ENCODE data around the gene EHD3.

Gene EHD3

GRCh38 chr2:31314761-31315160, 80.8 kb downstream of the EHD3 start:
- H3K4me3 ChIP-seq (ENCODE audit: low read length) = no peak overlapping the region
- no peaks in the 10 kb centered on the region for H3K27me3 ChIP-seq (replicated peaks; ENCODE audit: insufficient read depth, low read length)
- H3F3A ChIP-seq (ENCODE audit: insufficient read depth, low read length) = peaks cover 5% of the 10 kb centered on the region; the same call in 1 of the 2 replicates
- no peak for DNase-seq
- H3K27ac ChIP-seq (ENCODE audit: low read length) = no peak overlapping the region
- no peak overlapping the region for H3K4me2 ChIP-seq (ENCODE audit: low read depth, low read length)
- H3K36me3 ChIP-seq (replicated peaks; ENCODE audit: insufficient read depth, low read length) = no peaks in the 10 kb centered on the region
- H4K20me1 ChIP-seq (ENCODE audit: insufficient read depth, low read length) = no peaks in the 10 kb centered on the region
- H3K9ac ChIP-seq (ENCODE audit: low read length) = no peak overlapping the region
- H3K4me1 ChIP-seq (ENCODE audit: low read length) = peaks cover 18% of the 10 kb centered on the region
- no peaks in the 10 kb centered on the region for H3K9me2 ChIP-seq (replicated peaks; ENCODE audit: insufficient read depth, low read length)
- no peaks in the 10 kb centered on the region for H3K79me2 ChIP-seq (ENCODE audit: low read length)
- no peak overlapping the region for H2AFZ ChIP-seq (ENCODE audit: low read length)
- no peak for TF ChIP-seq CTCF (IDR thresholded peaks at IDR 0.05; ENCODE audit: low read length)
- TF ChIP-seq EZH2phosphoT487 (IDR thresholded peaks at IDR 0.05; ENCODE audit: low read length) = no peak
- TF ChIP-seq EZH2 (optimal IDR thresholded peaks at IDR 0.05; ENCODE audit: low read depth, low read length) = no peak
- H3K9me3 ChIP-seq (replicated peaks; ENCODE audit: insufficient read depth, low read length) = no peaks in the 10 kb centered on the region

GRCh38 chr2:31317396-31317795, 83.4 kb downstream of the EHD3 start:
- no peak overlapping the region for H3K4me3 ChIP-seq (ENCODE audit: low read length)
- H3K9ac ChIP-seq (ENCODE audit: low read length) = no peak overlapping the region
- no peak overlapping the region for H3K27ac ChIP-seq (ENCODE audit: low read length)
- no peaks in the 10 kb centered on the region for H3K36me3 ChIP-seq (replicated peaks; ENCODE audit: insufficient read depth, low read length)
- no peaks in the 10 kb centered on the region for H3K27me3 ChIP-seq (replicated peaks; ENCODE audit: insufficient read depth, low read length)
- H2AFZ ChIP-seq (ENCODE audit: low read length) = no peak overlapping the region
- TF ChIP-seq EZH2phosphoT487 (IDR thresholded peaks at IDR 0.05; ENCODE audit: low read length) (no peak), CTCF (IDR thresholded peaks at IDR 0.05; ENCODE audit: low read length) (no peak), EZH2 (optimal IDR thresholded peaks at IDR 0.05; ENCODE audit: low read depth, low read length) (no peak)
- peaks cover 18% of the 10 kb centered on the region for H3K4me1 ChIP-seq (ENCODE audit: low read length)
- H3K4me2 ChIP-seq (ENCODE audit: low read depth, low read length) = no peak overlapping the region
- DNase-seq = no peak
- peaks cover 5% of the 10 kb centered on the region; the same call in 1 of the 2 replicates for H3F3A ChIP-seq (ENCODE audit: insufficient read depth, low read length)
- no peaks in the 10 kb centered on the region for H3K9me3 ChIP-seq (replicated peaks; ENCODE audit: insufficient read depth, low read length)
- no peaks in the 10 kb centered on the region for H3K79me2 ChIP-seq (ENCODE audit: low read length)
- no peaks in the 10 kb centered on the region for H4K20me1 ChIP-seq (ENCODE audit: insufficient read depth, low read length)
- no peaks in the 10 kb centered on the region for H3K9me2 ChIP-seq (replicated peaks; ENCODE audit: insufficient read depth, low read length)

GRCh38 chr2:31318361-31319336, 84.7 kb downstream of the EHD3 start:
- H3K9me3 ChIP-seq (replicated peaks; ENCODE audit: insufficient read depth, low read length) = no peaks in the 10 kb centered on the region
- H3K4me3 ChIP-seq (ENCODE audit: low read length) = no peak overlapping the region
- peaks cover 22% of the 10 kb centered on the region for H3K4me1 ChIP-seq (ENCODE audit: low read length)
- H3K27me3 ChIP-seq (replicated peaks; ENCODE audit: insufficient read depth, low read length) = no peaks in the 10 kb centered on the region
- H3K79me2 ChIP-seq (ENCODE audit: low read length) = no peaks in the 10 kb centered on the region
- H3K9ac ChIP-seq (ENCODE audit: low read length) = no peak overlapping the region
- H3K36me3 ChIP-seq (replicated peaks; ENCODE audit: insufficient read depth, low read length) = no peaks in the 10 kb centered on the region
- no peaks in the 10 kb centered on the region for H4K20me1 ChIP-seq (ENCODE audit: insufficient read depth, low read length)
- peak; percentile 55 for DNase-seq
- no peaks in the 10 kb centered on the region for H3K9me2 ChIP-seq (replicated peaks; ENCODE audit: insufficient read depth, low read length)
- no peak overlapping the region for H2AFZ ChIP-seq (ENCODE audit: low read length)
- H3K27ac ChIP-seq (ENCODE audit: low read length) = peak overlapping the region; percentile 7; the same call in 1 of the 2 replicates
- no peak overlapping the region; the same call in 1 of the 2 replicates for H3K4me2 ChIP-seq (ENCODE audit: low read depth, low read length)
- H3F3A ChIP-seq (ENCODE audit: insufficient read depth, low read length) = peaks cover 5% of the 10 kb centered on the region; the same call in 1 of the 2 replicates
- no peak for TF ChIP-seq CTCF (IDR thresholded peaks at IDR 0.05; ENCODE audit: low read length)
- TF ChIP-seq EZH2 (optimal IDR thresholded peaks at IDR 0.05; ENCODE audit: low read depth, low read length) = no peak
- no peak for TF ChIP-seq EZH2phosphoT487 (IDR thresholded peaks at IDR 0.05; ENCODE audit: low read length)

Data from MM.1S (cell line).